ENCODE results near the gene BEND7. TPM values are rescaled to one million over a fixed set of nuclear protein-coding genes. Genes with fewer than 3 reads are reported as not detected.

The BEND7 gene
- total RNA-seq, 1 experiment from 2014 or later = 12.8 TPM

DNA sequence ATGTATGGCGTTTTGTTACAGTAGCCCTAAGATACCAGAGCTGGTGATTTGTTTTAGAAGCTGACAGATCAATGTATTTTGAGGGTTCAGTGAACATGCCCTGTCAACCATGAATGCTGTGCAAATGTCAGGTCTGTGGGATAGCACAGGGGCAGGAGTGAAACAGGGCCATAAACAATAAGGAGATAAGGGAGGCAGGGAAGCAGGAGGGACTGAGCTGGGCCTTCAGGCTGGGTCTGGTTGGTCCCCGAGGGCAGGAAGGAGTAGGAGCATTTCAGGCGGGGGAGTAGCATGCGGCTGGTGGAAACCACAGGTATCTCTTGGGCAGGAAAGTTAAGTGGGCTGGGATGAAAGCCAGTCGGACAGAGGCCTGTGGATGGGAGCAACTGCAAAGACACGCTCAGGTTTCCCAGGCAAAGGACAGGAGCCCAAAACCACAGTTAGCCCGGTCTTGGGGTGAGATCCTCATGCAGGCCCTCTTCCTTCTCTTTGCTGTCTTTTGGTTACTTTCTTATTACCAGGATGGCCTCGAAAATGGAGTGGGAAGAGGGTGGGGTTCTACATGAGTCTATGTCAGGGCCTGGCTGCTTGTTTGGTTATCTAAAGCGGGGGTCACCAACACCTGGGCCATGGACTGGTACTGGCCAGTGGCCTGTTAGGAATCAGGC is 111.2 kb downstream of the BEND7 start:
- Mint-ChIP-seq H3K36me3 (0 out of 2 replicates have a peak, but pooled peaks cover 3% of the 10 kb centered on the region), H3K9me3 (peaks cover 20% of the 10 kb centered on the region), H3K4me1 (no peaks in the 10 kb centered on the region), H3K27me3 (ENCODE audit: low read depth) (peaks cover 7% of the 10 kb centered on the region), H3K4me3 (no peak overlapping the region), H3K27ac (no peak overlapping the region)
- ATAC-seq (no peak), DNase-seq (ENCODE audit: low spot score) (no peak)
- POLR2A ChIA-PET = no interaction called here
- CTCF ChIA-PET = interaction anchor here (1.3 to 5.7 kb wide), 3 partner anchors 24 to 120 kb away, joined by 3 to 54 read pairs (median 5); no protein-coding TSS in a partner anchor
- TF ChIP-seq ZNF423 (CRISPR knock-in tag; IDR thresholded peaks at IDR 0.05) (no peak), IRF2 (CRISPR knock-in tag; IDR thresholded peaks at IDR 0.05; ENCODE audit: borderline replicate concordance, low read depth) (no peak), FOXP1 (CRISPR knock-in tag; IDR thresholded peaks at IDR 0.05; ENCODE audit: borderline replicate concordance) (no peak), E2F5 (CRISPR knock-in tag; IDR thresholded peaks at IDR 0.05) (no peak), HMGXB4 (CRISPR knock-in tag; IDR thresholded peaks at IDR 0.05) (no peak), ATF6 (CRISPR knock-in tag; IDR thresholded peaks at IDR 0.05) (no peak), RORB (CRISPR knock-in tag; IDR thresholded peaks at IDR 0.05) (no peak), STAT6 (CRISPR knock-in tag; conservative IDR thresholded peaks at IDR 0.05; ENCODE audit: low read depth) (no peak), ZNF138 (CRISPR knock-in tag; conservative IDR thresholded peaks at IDR 0.05) (no peak), ELF4 (CRISPR knock-in tag; IDR thresholded peaks at IDR 0.05; ENCODE audit: low read depth) (no peak), E2F4 (CRISPR knock-in tag; IDR thresholded peaks at IDR 0.05; ENCODE audit: borderline replicate concordance, low read depth) (no peak), NR1H2 (CRISPR knock-in tag; IDR thresholded peaks at IDR 0.05) (no peak), CTCF (IDR thresholded peaks at IDR 0.05) (no peak)
- TF ChIP-seq, protein P1, sequence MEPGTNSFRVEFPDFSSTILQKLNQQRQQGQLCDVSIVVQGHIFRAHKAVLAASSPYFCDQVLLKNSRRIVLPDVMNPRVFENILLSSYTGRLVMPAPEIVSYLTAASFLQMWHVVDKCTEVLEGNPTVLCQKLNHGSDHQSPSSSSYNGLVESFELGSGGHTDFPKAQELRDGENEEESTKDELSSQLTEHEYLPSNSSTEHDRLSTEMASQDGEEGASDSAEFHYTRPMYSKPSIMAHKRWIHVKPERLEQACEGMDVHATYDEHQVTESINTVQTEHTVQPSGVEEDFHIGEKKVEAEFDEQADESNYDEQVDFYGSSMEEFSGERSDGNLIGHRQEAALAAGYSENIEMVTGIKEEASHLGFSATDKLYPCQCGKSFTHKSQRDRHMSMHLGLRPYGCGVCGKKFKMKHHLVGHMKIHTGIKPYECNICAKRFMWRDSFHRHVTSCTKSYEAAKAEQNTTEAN (CRISPR knock-in tag; IDR thresholded peaks at IDR 0.05) = no peak
- TF ChIP-seq, protein P2, sequence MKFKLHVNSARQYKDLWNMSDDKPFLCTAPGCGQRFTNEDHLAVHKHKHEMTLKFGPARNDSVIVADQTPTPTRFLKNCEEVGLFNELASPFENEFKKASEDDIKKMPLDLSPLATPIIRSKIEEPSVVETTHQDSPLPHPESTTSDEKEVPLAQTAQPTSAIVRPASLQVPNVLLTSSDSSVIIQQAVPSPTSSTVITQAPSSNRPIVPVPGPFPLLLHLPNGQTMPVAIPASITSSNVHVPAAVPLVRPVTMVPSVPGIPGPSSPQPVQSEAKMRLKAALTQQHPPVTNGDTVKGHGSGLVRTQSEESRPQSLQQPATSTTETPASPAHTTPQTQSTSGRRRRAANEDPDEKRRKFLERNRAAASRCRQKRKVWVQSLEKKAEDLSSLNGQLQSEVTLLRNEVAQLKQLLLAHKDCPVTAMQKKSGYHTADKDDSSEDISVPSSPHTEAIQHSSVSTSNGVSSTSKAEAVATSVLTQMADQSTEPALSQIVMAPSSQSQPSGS (CRISPR knock-in tag; IDR thresholded peaks at IDR 0.05; ENCODE audit: borderline replicate concordance, low read depth) = no peak
- TF ChIP-seq, protein P3, sequence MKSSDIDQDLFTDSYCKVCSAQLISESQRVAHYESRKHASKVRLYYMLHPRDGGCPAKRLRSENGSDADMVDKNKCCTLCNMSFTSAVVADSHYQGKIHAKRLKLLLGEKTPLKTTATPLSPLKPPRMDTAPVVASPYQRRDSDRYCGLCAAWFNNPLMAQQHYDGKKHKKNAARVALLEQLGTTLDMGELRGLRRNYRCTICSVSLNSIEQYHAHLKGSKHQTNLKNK (CRISPR knock-in tag; IDR thresholded peaks at IDR 0.05) = no peak
- TF ChIP-seq, protein P4, sequence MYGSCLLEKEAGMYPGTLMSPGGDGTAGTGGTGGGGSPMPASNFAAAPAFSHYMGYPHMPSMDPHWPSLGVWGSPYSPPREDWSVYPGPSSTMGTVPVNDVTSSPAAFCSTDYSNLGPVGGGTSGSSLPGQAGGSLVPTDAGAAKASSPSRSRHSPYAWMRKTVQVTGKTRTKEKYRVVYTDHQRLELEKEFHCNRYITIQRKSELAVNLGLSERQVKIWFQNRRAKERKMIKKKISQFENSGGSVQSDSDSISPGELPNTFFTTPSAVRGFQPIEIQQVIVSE (CRISPR knock-in tag; IDR thresholded peaks at IDR 0.05; ENCODE audit: borderline replicate concordance) = no peak

All from WTC11 (cell line).